ENCODE measurements around the gene RPL7L1. TPM values are rescaled to one million over a fixed set of nuclear protein-coding genes. Genes with fewer than 3 reads are reported as not detected.

Gene RPL7L1
- total RNA-seq, 1 donor from 2014 or later = 156 TPM

DNA sequence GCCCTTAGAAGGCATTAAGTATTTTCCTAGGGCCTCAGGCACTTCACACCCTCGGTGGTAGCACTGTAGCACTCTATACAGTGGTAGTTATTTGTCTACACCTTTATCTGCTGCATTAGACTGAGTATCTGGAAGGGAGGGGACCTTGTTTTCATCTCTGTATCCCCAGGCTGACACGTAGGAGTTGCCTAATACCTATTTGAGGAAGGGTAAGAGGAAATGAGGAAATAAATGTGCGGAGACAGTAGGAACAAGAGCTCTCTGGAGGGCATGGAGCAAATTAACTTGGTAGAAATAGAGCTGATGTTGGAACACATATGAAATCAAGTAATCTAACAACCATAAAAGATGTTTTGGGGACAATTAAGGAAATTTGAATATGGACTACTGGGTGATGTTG, 53.8 kb downstream of the RPL7L1 start:
- DNase-seq = no peak

DNA sequence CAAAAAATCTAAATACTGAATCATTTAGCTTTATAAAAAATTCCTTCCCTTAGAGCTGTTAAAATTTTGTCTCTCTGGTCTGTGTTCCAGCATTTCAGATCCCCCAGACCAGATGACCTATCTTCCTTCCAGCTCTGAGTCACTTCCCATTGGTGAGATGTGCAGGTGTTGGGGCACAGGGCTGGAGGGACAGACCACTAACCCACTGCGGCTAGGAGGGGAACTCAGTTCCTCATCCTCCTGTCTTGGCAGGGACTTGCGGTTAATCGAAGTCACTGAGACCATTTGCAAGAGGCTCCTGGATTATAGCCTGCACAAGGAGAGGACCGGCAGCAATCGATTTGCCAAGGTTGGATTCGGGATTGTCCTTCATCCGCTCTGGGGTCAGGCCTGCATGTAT, 55.9 kb downstream of the RPL7L1 start:
- no peak for DNase-seq

DNA sequence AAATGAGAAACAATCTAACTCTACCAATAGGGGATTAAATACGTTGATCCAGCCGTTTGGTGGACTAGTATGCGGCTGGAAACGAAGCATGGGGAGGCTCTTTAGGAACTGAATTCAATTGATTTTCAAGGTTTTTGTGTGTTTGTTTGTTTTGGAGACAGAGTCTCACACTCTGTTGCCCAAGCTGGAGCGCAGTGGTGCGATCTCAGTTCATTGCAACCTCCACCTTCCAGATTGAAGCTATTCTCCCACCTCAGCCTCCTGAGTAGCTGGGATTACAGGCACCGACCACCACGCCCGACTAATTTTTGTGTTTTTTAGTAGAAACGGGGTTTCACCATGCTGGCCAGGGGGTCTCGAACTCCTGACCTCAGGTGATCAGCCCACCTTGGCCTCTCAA, 57.0 kb downstream of the RPL7L1 start:
- DNase-seq = no peak

DNA sequence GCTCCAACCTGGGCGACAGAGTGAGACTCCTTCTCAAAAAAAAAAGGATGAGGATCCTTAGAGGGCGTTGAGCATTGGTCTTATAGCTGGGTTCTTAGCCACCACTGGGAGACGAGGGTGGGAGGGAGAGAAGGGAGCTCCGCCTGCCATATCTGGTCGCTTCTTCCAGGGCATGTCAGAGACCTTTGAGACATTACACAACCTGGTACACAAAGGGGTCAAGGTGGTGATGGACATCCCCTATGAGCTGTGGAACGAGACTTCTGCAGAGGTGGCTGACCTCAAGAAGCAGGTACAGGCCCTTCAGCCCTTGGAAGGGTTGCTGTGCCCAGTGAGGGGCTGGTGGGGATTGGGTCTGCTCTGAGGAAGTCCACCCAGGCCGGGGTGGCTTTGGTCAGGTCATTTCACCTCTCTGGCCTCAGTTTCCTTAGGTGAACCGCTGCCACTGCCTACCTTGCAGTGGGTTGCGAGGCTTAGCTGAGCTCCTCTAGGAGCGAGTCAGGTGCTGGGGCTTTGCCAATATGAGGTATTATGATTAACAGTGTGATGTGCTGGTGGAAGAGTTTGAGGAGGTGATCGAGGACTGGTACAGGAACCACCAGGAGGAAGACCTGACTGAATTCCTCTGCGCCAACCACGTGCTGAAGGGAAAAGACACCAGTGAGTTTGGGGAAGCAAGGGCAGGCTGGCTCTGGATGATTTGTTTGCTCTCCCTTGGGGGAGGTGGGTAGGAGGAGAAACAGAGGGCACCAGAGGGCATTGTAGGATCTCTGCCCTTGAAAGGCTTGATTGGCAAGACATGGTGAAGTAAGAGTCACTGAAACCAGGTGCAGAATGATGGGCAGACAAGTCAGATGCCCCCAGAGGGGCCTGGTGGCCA, 58.4 kb downstream of the RPL7L1 start:
- DNase-seq = no peak

DNA sequence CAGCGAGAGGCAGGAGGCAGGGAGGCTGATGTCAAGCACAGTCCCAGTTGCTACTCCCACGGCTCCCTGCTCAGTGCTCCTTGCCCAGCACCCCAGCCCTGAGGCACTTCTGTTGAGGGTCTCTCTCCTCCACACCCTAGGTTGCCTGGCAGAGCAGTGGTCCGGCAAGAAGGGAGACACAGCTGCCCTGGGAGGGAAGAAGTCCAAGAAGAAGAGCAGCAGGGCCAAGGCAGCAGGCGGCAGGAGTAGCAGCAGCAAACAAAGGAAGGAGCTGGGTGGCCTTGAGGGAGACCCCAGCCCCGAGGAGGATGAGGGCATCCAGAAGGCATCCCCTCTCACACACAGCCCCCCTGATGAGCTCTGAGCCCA, 59.0 kb downstream of the RPL7L1 start:
- no peak for DNase-seq

DNA sequence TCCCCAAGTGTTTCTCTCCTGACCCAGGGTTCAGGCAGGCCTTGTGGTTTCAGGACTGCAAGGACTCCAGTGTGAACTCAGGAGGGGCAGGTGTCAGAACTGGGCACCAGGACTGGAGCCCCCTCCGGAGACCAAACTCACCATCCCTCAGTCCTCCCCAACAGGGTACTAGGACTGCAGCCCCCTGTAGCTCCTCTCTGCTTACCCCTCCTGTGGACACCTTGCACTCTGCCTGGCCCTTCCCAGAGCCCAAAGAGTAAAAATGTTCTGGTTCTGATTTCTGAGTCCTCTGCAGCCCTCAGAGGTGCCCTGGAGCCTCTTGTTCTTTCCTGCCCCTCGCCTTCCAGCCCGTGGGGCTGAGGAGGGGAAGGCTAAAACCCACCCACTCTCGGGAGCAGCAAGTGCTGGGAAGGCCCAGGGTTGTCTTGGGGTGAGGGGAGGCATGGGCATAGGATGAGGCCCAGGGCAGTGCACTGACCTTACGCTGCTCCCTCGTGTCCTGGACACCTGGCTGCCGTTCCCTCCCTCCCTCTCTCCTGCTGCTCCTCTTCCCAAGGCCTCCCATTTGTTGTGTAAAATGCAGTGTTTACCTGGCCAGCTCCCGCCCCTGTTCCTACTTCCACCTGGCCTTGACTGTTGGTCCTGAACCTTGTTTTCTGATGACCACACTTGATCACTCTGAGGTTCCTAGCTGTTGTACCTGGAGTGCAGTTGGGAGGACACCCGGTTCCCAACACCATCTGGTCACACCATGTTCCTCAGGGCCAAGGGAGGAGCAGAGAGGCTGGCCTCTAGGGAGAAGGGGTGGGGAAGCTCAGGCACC, 59.8 kb downstream of the RPL7L1 start:
- no peak for DNase-seq

Other genes starting within 250 kb of the RPL7L1 start
- gene PRPH2, start 157.0 kb upstream of the RPL7L1 start, total RNA-seq = 5.0 TPM
- gene TBCC, start 133.5 kb upstream of the RPL7L1 start, total RNA-seq = 63.2 TPM
- gene BICRAL, start 97.6 kb upstream of the RPL7L1 start, total RNA-seq = 28.2 TPM
- gene PTCRA, start 36.4 kb downstream of the RPL7L1 start, total RNA-seq = not detected
- gene CNPY3, start 49.9 kb downstream of the RPL7L1 start, total RNA-seq = 24.6 TPM
- not detected for gene GNMT, start 81.1 kb downstream of the RPL7L1 start, total RNA-seq
- gene PEX6, start 99.6 kb downstream of the RPL7L1 start, total RNA-seq = 24.0 TPM
- 33.2 TPM for gene PPP2R5D, start 105.0 kb downstream of the RPL7L1 start, total RNA-seq
- 27.8 TPM for gene MEA1, start 134.3 kb downstream of the RPL7L1 start, total RNA-seq
- 145 TPM for gene KLHDC3, start 134.6 kb downstream of the RPL7L1 start, total RNA-seq
- 52.3 TPM for gene RRP36, start 142.0 kb downstream of the RPL7L1 start, total RNA-seq
- 12.8 TPM for gene CUL7, start 174.2 kb downstream of the RPL7L1 start, total RNA-seq
- 8.9 TPM for gene MRPL2, start 179.8 kb downstream of the RPL7L1 start, total RNA-seq
- gene KLC4, start 180.0 kb downstream of the RPL7L1 start, total RNA-seq = 20.7 TPM
- gene PTK7, start 196.7 kb downstream of the RPL7L1 start, total RNA-seq = 26.0 TPM

All from occipital lobe (tissue), 2 donors.